ENCODE measurements around the gene ARHGAP6. TPM values are rescaled to one million over a fixed set of nuclear protein-coding genes. Genes with fewer than 3 reads are reported as not detected.

Gene ARHGAP6
- total and polyA plus RNA-seq, 3 donors from 2014 or later: 4.8 to 11.8 (median 5.7) TPM

- WGBS, 2 donors: 50 to 61% methylated on average over 2 of the region's 2 CpGs
- intact Hi-C loops (cut with DNase I; ENCODE audit: low total_unique reads): no loop called here
- no peak for TF ChIP-seq CTCF (IDR thresholded peaks at IDR 0.05)
- TF ChIP-seq POLR2A (IDR thresholded peaks at IDR 0.05): no peak
These were observed 393.4 kb downstream of the ARHGAP6 start for GRCh38 chrX:11272290-11272689.

GRCh38 chrX:11269996-11270395 is 395.7 kb downstream of the ARHGAP6 start:
- no peak for TF ChIP-seq CTCF (IDR thresholded peaks at IDR 0.05)
- no peak for TF ChIP-seq POLR2A (IDR thresholded peaks at IDR 0.05)
- intact Hi-C loops (cut with DNase I; ENCODE audit: low total_unique reads): no loop called here
- H3K4me3 ChIP-seq: no peak overlapping the region
- peak; percentile 18 for DNase-seq
- 65 to 68% methylated on average over 3 of the region's 3 CpGs for WGBS, 2 donors
- H3K36me3 ChIP-seq (ENCODE audit: low read depth, missing control alignments): no peaks in the 10 kb centered on the region
- H3K4me1 ChIP-seq: no peaks in the 10 kb centered on the region
- H3K9me3 ChIP-seq: no peaks in the 10 kb centered on the region
- H3K27me3 ChIP-seq: no peaks in the 10 kb centered on the region
- no peak overlapping the region for H3K27ac ChIP-seq

More at GRCh38 chrX:11272290-11272689, 393.4 kb downstream of the ARHGAP6 start:
- H3K4me1 ChIP-seq: no peaks in the 10 kb centered on the region
- H3K27ac ChIP-seq: no peak overlapping the region
- no peaks in the 10 kb centered on the region for H3K36me3 ChIP-seq (ENCODE audit: low read depth, missing control alignments)
- no peak for DNase-seq
- H3K27me3 ChIP-seq: no peaks in the 10 kb centered on the region
- no peaks in the 10 kb centered on the region for H3K9me3 ChIP-seq
- H3K4me3 ChIP-seq: no peak overlapping the region

GRCh38 chrX:11269006-11269405 is 396.7 kb downstream of the ARHGAP6 start:
- Histone ChIP-seq H3K36me3 (ENCODE audit: low read depth, missing control alignments) (no peaks in the 10 kb centered on the region), H3K27me3 (no peaks in the 10 kb centered on the region), H3K4me3 (no peak overlapping the region), H3K4me1 (no peaks in the 10 kb centered on the region), H3K9me3 (no peaks in the 10 kb centered on the region), H3K27ac (no peak overlapping the region)
- intact Hi-C loops (cut with DNase I; ENCODE audit: low total_unique reads): no loop called here
- no peak for DNase-seq
- TF ChIP-seq POLR2A (IDR thresholded peaks at IDR 0.05): no peak
- TF ChIP-seq CTCF (IDR thresholded peaks at IDR 0.05): no peak
- WGBS, 2 donors: 75 to 90% methylated on average over 3 of the region's 3 CpGs

- no peak overlapping the region for H3K27ac ChIP-seq
- no peaks in the 10 kb centered on the region for H3K36me3 ChIP-seq (ENCODE audit: low read depth, missing control alignments)
- intact Hi-C loops (cut with DNase I; ENCODE audit: low total_unique reads): no loop called here
- H3K9me3 ChIP-seq: no peaks in the 10 kb centered on the region
- TF ChIP-seq CTCF (IDR thresholded peaks at IDR 0.05) (no peak), POLR2A (IDR thresholded peaks at IDR 0.05) (no peak)
- H3K4me3 ChIP-seq: no peak overlapping the region
- 88 to 97% methylated on average over 3 of the region's 3 CpGs for WGBS, 2 donors
- H3K4me1 ChIP-seq: no peaks in the 10 kb centered on the region
- no peaks in the 10 kb centered on the region for H3K27me3 ChIP-seq
- no peak for DNase-seq
These were observed 398.3 kb downstream of the ARHGAP6 start for GRCh38 chrX:11267425-11267824.

- H3K4me3 ChIP-seq: no peak overlapping the region
- no peak for TF ChIP-seq POLR2A (IDR thresholded peaks at IDR 0.05)
- no peak for TF ChIP-seq CTCF (IDR thresholded peaks at IDR 0.05)
- H3K9me3 ChIP-seq: no peaks in the 10 kb centered on the region
- no peaks in the 10 kb centered on the region for H3K36me3 ChIP-seq (ENCODE audit: low read depth, missing control alignments)
- H3K27ac ChIP-seq: peak overlapping the region in 1 of 2 donors; percentile 24
- intact Hi-C loops (cut with DNase I; ENCODE audit: low total_unique reads): no loop called here
- H3K4me1 ChIP-seq: no peaks in the 10 kb centered on the region
- H3K27me3 ChIP-seq: no peaks in the 10 kb centered on the region
- no peak for DNase-seq
- 27 to 45% methylated on average over 5 of the region's 5 CpGs for WGBS, 2 donors
These were observed 399.1 kb downstream of the ARHGAP6 start for GRCh38 chrX:11266573-11267003.
